ENCODE measurements around the gene GCSH.

DNA sequence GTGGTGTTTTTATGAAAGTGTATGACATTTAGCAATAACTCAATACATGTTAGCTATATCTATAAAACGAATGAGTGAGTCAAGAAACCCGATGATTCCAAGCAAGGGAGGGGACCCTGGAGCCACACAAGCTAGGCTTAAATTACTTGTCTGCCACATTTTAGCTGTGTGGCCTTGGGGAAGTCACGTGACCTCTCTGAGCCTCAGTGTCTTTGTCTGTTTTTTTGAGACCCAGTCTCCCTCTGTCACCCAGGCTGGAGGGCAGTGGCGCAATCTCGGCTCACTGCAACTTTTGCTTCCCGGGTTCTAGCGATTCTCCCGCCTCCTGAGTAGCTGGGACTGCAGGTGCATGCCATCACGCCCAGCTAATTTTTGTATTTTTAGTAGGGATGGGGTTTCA lies 20.1 kb upstream of the GCSH start:
- TF ChIP-seq SYNCRIP (IDR thresholded peaks at IDR 0.05; ENCODE audit: insufficient read depth, low read depth, low read length) (no peak), ZNF780A (CRISPR knock-in tag; IDR thresholded peaks at IDR 0.05) (no peak)
- TF ChIP-seq, protein P1, sequence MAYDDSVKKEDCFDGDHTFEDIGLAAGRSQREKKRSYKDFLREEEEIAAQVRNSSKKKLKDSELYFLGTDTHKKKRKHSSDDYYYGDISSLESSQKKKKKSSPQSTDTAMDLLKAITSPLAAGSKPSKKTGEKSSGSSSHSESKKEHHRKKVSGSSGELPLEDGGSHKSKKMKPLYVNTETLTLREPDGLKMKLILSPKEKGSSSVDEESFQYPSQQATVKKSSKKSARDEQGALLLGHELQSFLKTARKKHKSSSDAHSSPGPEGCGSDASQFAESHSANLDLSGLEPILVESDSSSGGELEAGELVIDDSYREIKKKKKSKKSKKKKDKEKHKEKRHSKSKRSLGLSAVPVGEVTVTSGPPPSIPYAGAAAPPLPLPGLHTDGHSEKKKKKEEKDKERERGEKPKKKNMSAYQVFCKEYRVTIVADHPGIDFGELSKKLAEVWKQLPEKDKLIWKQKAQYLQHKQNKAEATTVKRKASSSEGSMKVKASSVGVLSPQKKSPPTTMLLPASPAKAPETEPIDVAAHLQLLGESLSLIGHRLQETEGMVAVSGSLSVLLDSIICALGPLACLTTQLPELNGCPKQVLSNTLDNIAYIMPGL (CRISPR knock-in tag; IDR thresholded peaks at IDR 0.05; ENCODE audit: borderline replicate concordance in 1 of 2, low read depth in 1 of 2) = no peak
